Thoracic aorta (tissue), 2 donors: ENCODE measurements around the gene RXFP1. TPM values are rescaled to one million over a fixed set of nuclear protein-coding genes. Genes with fewer than 3 reads are reported as not detected.
A peak's percentile ranks its signal among the peaks of the same experiment; 100 is the strongest.

Source experiments
- ATAC-seq: fragments of 150-250 bp; one replicate; pipeline ENCODE4 v1.8.0; 2017; ENCODE audit warnings: low read depth; ENCODE audit not compliant: insufficient number of reproducible peaks, low FRiP score
- DNase-seq: peaks from one replicate; pipeline ENCODE4 v3.0.0-alpha.2; 2020; ENCODE audit warnings: low spot score
- H3K27ac ChIP-seq, 2 donors: fragments of 200-600 bp; sonication (generic); 1 replicate in 1 of 2; 2 replicates in 1 of 2; pipeline ENCODE4 v1.5.1; 2016; ENCODE audit warnings: mild to moderate bottlenecking in 2 of 2, moderate library complexity in 2 of 2
- H3K27me3 ChIP-seq: fragments of 200-600 bp; sonication (generic); replicated peaks from 2 replicates; pipeline ENCODE4 v1.6.0; 2016; ENCODE audit warnings: mild to moderate bottlenecking; ENCODE audit not compliant: insufficient read depth
- H3K36me3 ChIP-seq: fragments of 200-600 bp; sonication (generic); one replicate; pipeline ENCODE4 v1.5.1; 2016
- H3K4me1 ChIP-seq, 2 donors: fragments of 200-600 bp; sonication (generic); 1 replicate in 1 of 2; 2 replicates in 1 of 2; pipeline versions ENCODE4 v1.5.1 to v1.6.0; 2016; ENCODE audit warnings: low read depth in 2 of 2, mild to moderate bottlenecking in 1 of 2; ENCODE audit not compliant: control insufficient read depth in 1 of 2
- H3K4me3 ChIP-seq: fragments of 200-600 bp; sonication (generic); 2 replicates; pipeline ENCODE4 v1.5.1; 2016; ENCODE audit warnings: mild to moderate bottlenecking
- H3K9me3 ChIP-seq: fragments of 200-600 bp; sonication (generic); 2 replicates; pipeline ENCODE4 v1.5.1; 2016
- CTCF ChIP-seq: fragments of 200-600 bp; sonication (generic); IDR thresholded peaks from one replicate; pipeline ENCODE4 v1.5.1; 2019; ENCODE audit warnings: antibody characterized with exemption
- total RNA-seq, 2 donors: library from RNA; depleted of rRNA; stranded (reverse); fragments of >200 nt; gene quantifications; one replicate each; pipeline versions ENCODE4 v1.1.0 to v1.2.3, GENCODE V29; 2016

The RXFP1 gene
- total RNA-seq, 2 donors from 2014 or later: 0.35 to 9.6 TPM

- Histone ChIP-seq H3K27me3 (no peaks in the 10 kb centered on the region), H3K4me3 (no peak overlapping the region), H3K4me1 (peaks cover 0 to 11% of the 10 kb centered on the region in 2 donors), H3K9me3 (no peaks in the 10 kb centered on the region), H3K36me3 (no peaks in the 10 kb centered on the region), H3K27ac (no peak overlapping the region)
- no peak for TF ChIP-seq CTCF
- DNase-seq: no peak
- ATAC-seq: no peak
Observed at GRCh38 chr4:158534727-158535126, 13.0 kb downstream of the RXFP1 start.

DNA sequence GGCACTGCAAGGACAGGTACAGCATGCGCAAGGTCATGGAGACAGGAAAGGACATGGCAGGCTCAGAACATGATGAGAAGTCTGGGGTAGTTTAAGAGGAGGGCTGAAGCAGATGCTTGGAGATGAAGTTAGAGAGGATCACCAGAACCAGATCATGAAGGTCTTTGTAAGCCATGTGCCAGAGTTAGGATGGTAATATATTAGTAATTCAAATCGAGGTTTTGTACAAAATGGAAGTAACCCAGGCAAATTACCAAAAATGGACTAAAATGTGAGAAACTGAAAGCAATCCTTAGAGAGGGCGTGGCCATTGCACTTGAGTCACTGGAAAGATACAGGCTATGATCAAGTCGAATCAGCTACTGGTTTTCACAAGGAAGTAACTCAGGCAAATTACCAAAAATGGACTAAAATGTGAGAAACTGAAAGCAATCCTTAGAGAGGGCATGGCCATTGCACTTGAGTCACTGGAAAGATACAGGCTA lies 13.5 kb downstream of the RXFP1 start:
- ATAC-seq: peak; percentile 47
- no peaks in the 10 kb centered on the region for H3K9me3 ChIP-seq
- TF ChIP-seq CTCF: no peak
- no peak overlapping the region for H3K27ac ChIP-seq
- DNase-seq: no peak
- H3K4me1 ChIP-seq: peaks cover 0 to 7% of the 10 kb centered on the region in 2 donors
- H3K27me3 ChIP-seq: no peaks in the 10 kb centered on the region
- H3K36me3 ChIP-seq: no peaks in the 10 kb centered on the region
- H3K4me3 ChIP-seq: no peak overlapping the region

- Histone ChIP-seq H3K4me1 (no peaks in the 10 kb centered on the region), H3K9me3 (no peaks in the 10 kb centered on the region), H3K27ac (no peak overlapping the region), H3K4me3 (no peak overlapping the region), H3K27me3 (no peaks in the 10 kb centered on the region), H3K36me3 (no peaks in the 10 kb centered on the region)
- no peak for ATAC-seq
- TF ChIP-seq CTCF: no peak
- DNase-seq: no peak
Observed at GRCh38 chr4:158536833-158537232, 15.2 kb downstream of the RXFP1 start.

- TF ChIP-seq CTCF: no peak
- no peaks in the 10 kb centered on the region for H3K9me3 ChIP-seq
- H3K27me3 ChIP-seq: no peaks in the 10 kb centered on the region
- H3K4me1 ChIP-seq: no peaks in the 10 kb centered on the region
- H3K36me3 ChIP-seq: no peaks in the 10 kb centered on the region
- no peak overlapping the region for H3K27ac ChIP-seq
- ATAC-seq (no peak), DNase-seq (no peak)
- no peak overlapping the region for H3K4me3 ChIP-seq
Observed at GRCh38 chr4:158538176-158538575, 16.5 kb downstream of the RXFP1 start.

DNA sequence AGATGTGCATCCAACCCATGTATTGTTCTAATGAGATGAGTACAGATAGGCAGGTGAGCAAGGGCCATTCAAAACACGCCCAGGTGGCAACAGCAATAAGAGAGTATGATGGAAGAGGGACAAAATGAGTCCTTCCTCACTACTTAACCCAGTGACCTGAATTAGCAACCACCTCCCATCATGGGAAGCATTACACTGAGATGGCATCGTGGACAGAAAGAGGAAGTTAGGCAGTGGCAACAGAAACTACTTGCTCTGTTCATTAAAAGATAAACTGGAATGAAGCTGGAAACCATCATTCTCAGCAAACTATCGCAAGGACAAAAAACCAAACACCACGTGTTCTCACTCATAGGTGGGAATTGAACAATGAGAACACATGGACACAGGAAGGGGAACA lies 17.2 kb downstream of the RXFP1 start:
- H3K27ac ChIP-seq: no peak overlapping the region
- TF ChIP-seq CTCF: no peak
- no peak for DNase-seq
- no peak for ATAC-seq
- H3K36me3 ChIP-seq: no peaks in the 10 kb centered on the region
- H3K4me1 ChIP-seq: no peaks in the 10 kb centered on the region
- H3K4me3 ChIP-seq: no peak overlapping the region
- H3K9me3 ChIP-seq: no peaks in the 10 kb centered on the region
- no peaks in the 10 kb centered on the region for H3K27me3 ChIP-seq
